ENCODE results near the gene ADD1.

The ADD1 gene

DNA sequence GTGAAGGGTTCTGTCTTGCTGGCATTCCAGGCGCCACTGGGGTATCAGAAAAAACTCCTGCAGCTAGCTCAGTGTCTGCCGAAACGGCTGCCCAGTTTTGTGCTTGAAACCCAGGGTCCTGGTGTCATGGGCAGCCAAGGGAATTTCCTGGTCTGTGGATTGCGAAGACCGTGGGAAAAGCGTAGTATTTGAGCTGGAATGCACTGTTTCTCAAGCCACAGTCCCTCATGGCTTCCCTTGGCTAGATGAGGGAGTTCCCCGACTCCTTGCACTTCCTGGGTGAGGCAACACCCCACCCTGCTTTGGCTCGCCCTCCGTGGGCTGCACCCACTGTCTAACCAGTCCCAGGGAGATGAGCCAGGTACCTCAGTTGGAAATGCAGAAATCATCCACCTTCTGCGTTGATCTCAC is 79.5 kb downstream of the ADD1 start:
- TF ChIP-seq, protein P1, sequence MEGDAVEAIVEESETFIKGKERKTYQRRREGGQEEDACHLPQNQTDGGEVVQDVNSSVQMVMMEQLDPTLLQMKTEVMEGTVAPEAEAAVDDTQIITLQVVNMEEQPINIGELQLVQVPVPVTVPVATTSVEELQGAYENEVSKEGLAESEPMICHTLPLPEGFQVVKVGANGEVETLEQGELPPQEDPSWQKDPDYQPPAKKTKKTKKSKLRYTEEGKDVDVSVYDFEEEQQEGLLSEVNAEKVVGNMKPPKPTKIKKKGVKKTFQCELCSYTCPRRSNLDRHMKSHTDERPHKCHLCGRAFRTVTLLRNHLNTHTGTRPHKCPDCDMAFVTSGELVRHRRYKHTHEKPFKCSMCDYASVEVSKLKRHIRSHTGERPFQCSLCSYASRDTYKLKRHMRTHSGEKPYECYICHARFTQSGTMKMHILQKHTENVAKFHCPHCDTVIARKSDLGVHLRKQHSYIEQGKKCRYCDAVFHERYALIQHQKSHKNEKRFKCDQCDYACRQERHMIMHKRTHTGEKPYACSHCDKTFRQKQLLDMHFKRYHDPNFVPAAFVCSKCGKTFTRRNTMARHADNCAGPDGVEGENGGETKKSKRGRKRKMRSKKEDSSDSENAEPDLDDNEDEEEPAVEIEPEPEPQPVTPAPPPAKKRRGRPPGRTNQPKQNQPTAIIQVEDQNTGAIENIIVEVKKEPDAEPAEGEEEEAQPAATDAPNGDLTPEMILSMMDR (IDR thresholded peaks at IDR 0.05; ENCODE audit: low read depth, low read length): no peak
- peak; percentile 50 for DNase-seq (ENCODE audit: low read depth, low spot score)
- in situ Hi-C loops (cut with HindIII; ENCODE audit: low sequenced_read_pairs): no loop called here
- H3K4me3 ChIP-seq (ENCODE audit: low read depth, low read length): no peak overlapping the region

DNA sequence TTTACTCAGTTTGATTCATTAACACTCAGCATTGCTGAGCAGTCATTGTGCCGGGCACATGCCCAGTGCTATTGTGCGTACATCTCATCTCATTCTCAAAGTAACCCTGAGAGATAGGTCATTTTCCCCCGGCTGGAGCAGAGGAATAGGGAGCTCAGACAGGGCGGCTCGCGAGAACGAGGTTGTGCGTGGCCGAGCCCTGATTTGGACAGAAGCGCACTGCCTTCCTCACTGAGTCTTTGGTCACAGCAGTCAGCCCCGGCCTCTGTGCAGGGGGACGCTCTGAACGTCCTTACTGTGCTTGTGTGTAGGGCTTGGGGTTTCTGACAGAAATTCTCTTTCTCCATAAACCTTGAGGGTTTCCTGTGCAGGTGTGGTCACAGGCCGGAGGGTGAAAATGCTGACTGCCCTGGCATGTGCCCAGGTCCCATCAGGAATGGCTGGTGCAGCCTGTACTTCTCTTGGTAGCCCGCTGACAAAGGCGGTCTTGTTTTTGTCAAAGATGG is 80.1 kb downstream of the ADD1 start:
- TF ChIP-seq, protein P1 (IDR thresholded peaks at IDR 0.05; ENCODE audit: low read depth, low read length): no peak
- in situ Hi-C loops (cut with HindIII; ENCODE audit: low sequenced_read_pairs): no loop called here
- H3K4me3 ChIP-seq (ENCODE audit: low read depth, low read length): no peak overlapping the region
- no peak for DNase-seq (ENCODE audit: low read depth, low spot score)

DNA sequence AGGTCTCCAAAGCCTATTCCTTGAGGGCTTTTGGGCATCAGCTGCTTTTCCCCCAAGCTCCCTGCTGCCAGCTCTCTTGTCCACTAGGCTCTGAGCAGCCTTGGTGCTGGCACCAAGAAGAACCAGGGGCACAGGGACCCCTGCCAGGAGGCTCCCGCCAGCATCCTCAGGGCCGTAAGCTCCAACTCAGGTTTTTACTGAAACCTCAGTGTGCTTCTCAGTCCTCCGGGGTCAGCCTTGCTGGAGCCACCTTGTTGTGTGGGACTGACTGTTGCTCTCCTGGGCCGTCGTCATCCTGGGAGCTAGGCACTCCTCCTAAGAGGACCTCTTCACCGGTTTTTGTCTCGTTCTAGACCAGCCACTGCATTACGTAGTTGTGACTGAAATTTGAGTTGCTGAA is 80.6 kb downstream of the ADD1 start:
- no peak for DNase-seq (ENCODE audit: low read depth, low spot score)
- no peak overlapping the region for H3K4me3 ChIP-seq (ENCODE audit: low read depth, low read length)
- TF ChIP-seq, protein P1 (IDR thresholded peaks at IDR 0.05; ENCODE audit: low read depth, low read length): no peak
- in situ Hi-C loops (cut with HindIII; ENCODE audit: low sequenced_read_pairs): no loop called here

DNA sequence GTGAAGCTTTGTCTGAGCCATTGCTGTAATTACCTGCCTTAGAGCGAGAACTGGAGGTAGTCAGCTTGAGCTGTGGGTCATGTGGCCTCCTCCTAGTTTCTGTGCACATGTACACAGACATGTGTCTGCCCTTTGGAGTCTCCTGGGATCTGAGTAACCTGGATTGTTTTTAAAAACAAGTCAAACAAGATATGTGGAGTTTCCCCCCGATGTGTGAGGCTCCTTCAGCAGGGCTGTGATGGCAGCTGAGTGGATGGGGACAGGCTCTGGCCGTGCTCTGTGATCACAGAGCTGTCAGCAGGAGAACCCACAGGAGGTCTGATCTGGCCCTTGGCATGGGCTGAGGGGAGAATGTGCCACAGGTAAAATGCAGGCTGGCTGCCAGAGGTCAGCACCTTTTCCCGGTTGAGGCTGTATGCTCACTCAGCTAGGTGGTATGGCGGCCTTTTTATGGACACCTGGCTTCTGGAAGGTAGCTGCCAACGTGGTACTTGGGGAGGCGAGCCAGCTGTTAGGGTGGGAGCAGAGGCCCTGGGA is 81.2 kb downstream of the ADD1 start:
- in situ Hi-C loops (cut with HindIII; ENCODE audit: low sequenced_read_pairs): no loop called here

DNA sequence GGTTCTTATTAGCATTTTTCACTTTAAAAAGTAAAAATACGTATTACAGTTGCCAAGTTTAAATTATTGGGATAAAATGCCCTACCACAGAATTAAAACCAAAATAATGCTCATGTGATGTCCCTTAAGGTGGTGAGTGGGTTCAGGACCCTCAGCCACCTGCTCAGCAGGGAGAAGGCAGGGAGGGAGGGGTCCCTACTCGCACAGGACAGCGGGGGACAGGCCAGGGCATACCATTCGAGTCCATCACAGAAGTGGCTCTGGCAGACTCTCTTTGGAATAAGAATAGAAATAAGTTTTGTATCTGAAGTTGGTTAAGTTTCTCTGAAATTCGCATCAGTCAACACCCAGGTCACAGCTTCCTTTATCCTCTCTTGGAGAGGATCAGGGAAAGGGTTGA is 81.9 kb downstream of the ADD1 start:
- DNase-seq (ENCODE audit: low read depth, low spot score): no peak
- no peak overlapping the region for H3K4me3 ChIP-seq (ENCODE audit: low read depth, low read length)
- TF ChIP-seq, protein P1 (IDR thresholded peaks at IDR 0.05; ENCODE audit: low read depth, low read length): no peak
- in situ Hi-C loops (cut with HindIII; ENCODE audit: low sequenced_read_pairs): no loop called here

More for the DNA sequence above, 81.2 kb downstream of the ADD1 start:
- no peak for DNase-seq (ENCODE audit: low read depth, low spot score)
- TF ChIP-seq, protein P1 (IDR thresholded peaks at IDR 0.05; ENCODE audit: low read depth, low read length): no peak
- no peak overlapping the region for H3K4me3 ChIP-seq (ENCODE audit: low read depth, low read length)

DNA sequence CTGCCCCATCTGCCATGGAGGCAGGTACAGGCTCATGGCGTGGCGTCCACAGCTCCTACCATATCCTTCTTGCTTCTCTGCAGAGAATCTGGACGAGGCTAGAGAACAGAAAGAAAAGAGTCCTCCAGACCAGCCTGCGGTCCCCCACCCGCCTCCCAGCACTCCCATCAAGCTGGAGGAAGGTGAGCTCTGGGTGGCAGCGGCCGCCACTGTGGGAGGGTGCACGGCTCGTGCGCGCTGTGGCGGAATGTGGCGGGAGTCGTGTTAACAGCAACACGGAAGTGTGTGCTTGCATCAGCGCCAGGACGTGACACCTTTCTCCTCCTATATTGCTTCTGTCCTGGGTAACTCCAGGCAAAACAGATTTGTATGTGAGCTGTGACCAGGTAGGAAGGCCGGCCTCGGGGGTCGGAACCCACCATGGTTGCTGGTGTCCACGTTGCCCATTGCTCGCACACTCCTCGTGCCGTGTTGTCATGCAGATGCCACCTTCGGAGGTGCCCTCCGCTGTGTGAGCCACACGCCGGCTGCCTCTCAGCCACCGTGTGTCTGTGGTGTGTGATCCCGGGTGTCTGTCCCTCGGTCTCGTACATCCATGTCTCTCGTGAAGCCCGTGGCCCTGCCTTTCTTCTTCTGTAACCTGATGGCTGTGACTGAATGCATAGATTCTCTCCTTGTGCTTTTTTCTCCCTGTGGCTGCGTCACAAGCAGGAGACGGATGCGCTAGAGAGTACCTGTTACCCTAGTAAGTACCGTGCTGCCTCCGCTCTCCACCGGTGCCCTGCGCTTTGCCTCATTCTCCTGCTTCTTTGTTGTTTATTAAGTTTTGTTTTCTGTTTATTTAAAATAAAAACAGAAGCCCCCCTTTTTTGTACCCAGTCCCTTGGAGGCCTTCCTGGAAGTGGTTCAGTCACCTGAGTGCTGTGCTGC is 82.6 kb downstream of the ADD1 start:
- in situ Hi-C loops (cut with HindIII; ENCODE audit: low sequenced_read_pairs): no loop called here
- no peak overlapping the region for H3K4me3 ChIP-seq (ENCODE audit: low read depth, low read length)
- DNase-seq (ENCODE audit: low read depth, low spot score): no peak
- TF ChIP-seq, protein P1 (IDR thresholded peaks at IDR 0.05; ENCODE audit: low read depth, low read length): no peak

All from astrocyte of the spinal cord (primary cell).